Neural cell (in vitro differentiated cells): Measurements from ENCODE around the gene FTCD. TPM values are rescaled to one million over a fixed set of nuclear protein-coding genes. Genes with fewer than 3 reads are reported as not detected.

Experiments used
- H2AFZ ChIP-seq: fragments of 200-600, 300-800 bp; sonication (generic), shearing (Covaris generic); 2 replicates; pipeline ENCODE4 v1.6.0; 2014; ENCODE audit warnings: low read depth, mild to moderate bottlenecking, antibody characterized with exemption, low read length, moderate library complexity
- H3F3A ChIP-seq: fragments of 200-600 bp; shearing (Covaris generic); 2 replicates; pipeline ENCODE4 v1.6.1; 2016; ENCODE audit warnings: mild to moderate bottlenecking, moderate library complexity, mixed read lengths, antibody characterized with exemption, low read length; ENCODE audit not compliant: insufficient read depth, poor library complexity, severe bottlenecking
- H3K27ac ChIP-seq: fragments of 200-600, 300-800 bp; sonication (generic), shearing (Covaris generic); 2 replicates; pipeline ENCODE4 v1.5.1; 2014; ENCODE audit warnings: mild to moderate bottlenecking, low read length, moderate library complexity
- H3K27me3 ChIP-seq: fragments of 300-800, 200-600 bp; sonication (generic), shearing (Covaris generic); 2 replicates; pipeline ENCODE4 v1.6.0; 2014; ENCODE audit warnings: mild to moderate bottlenecking, low read depth, low read length, moderate library complexity; ENCODE audit not compliant: insufficient read depth
- H3K36me3 ChIP-seq: fragments of 300-800, 200-600 bp; sonication (generic), shearing (Covaris generic); 2 replicates; pipeline ENCODE4 v1.5.1; 2014; ENCODE audit warnings: mild to moderate bottlenecking, antibody characterized with exemption, low read length, moderate library complexity; ENCODE audit not compliant: insufficient read depth
- H3K4me2 ChIP-seq: fragments of 300-800, 200-600 bp; sonication (generic), shearing (Covaris generic); 2 replicates; pipeline ENCODE4 v1.6.0; 2014; ENCODE audit warnings: mild to moderate bottlenecking, low read length
- H3K4me3 ChIP-seq: fragments of 300-800, 200-600 bp; sonication (generic), shearing (Covaris generic); 2 replicates; pipeline ENCODE4 v1.5.1; 2014; ENCODE audit warnings: mild to moderate bottlenecking, low read length, moderate library complexity
- H3K79me2 ChIP-seq: fragments of 200-600 bp; shearing (Covaris generic); replicated peaks from 2 replicates; pipeline ENCODE4 v1.6.0; 2014; ENCODE audit warnings: mild to moderate bottlenecking, low read length, moderate library complexity; ENCODE audit not compliant: insufficient read depth
- H3K9ac ChIP-seq: fragments of 300-800, 200-600 bp; sonication (generic), shearing (Covaris generic); 2 replicates; pipeline ENCODE4 v1.6.1; 2016; ENCODE audit warnings: mild to moderate bottlenecking, low read length, mixed read lengths
- H3K9me2 ChIP-seq: fragments of 200-600 bp; shearing (Covaris generic); 2 replicates; pipeline ENCODE4 v1.6.1; 2016; ENCODE audit warnings: mild to moderate bottlenecking, low read length, mixed read lengths; ENCODE audit not compliant: insufficient read depth
- H3K9me3 ChIP-seq: fragments of 200-600, 300-800 bp; sonication (generic), shearing (Covaris generic); 2 replicates; pipeline ENCODE4 v1.6.1; 2016; ENCODE audit warnings: mild to moderate bottlenecking, mixed run types, low read length, moderate library complexity, mixed read lengths
- H4K20me1 ChIP-seq: fragments of 200-600 bp; shearing (Covaris generic); 2 replicates; pipeline ENCODE4 v1.6.1; 2016; ENCODE audit warnings: mild to moderate bottlenecking, mixed run types; ENCODE audit not compliant: insufficient read depth
- EP300 ChIP-seq: fragments of 450-650 bp; conservative IDR thresholded peaks from 2 replicates; pipeline ENCODE4 v1.6.1; 2014; ENCODE audit warnings: antibody characterized with exemption, mild to moderate bottlenecking, moderate library complexity; ENCODE audit not compliant: poor library complexity, severe bottlenecking
- EZH2 ChIP-seq: fragments of 200-600, 300-800 bp; shearing (Covaris generic), sonication (generic); IDR thresholded peaks from 2 replicates; pipeline ENCODE4 v1.6.1; 2014; ENCODE audit warnings: antibody characterized with exemption, low read length, borderline replicate concordance, mild to moderate bottlenecking; ENCODE audit not compliant: insufficient read depth, poor library complexity, severe bottlenecking
- MXI1 ChIP-seq: fragments of 450-650 bp; conservative IDR thresholded peaks from 2 replicates; pipeline ENCODE4 v1.6.1; 2014; ENCODE audit warnings: antibody characterized with exemption, mild to moderate bottlenecking; ENCODE audit not compliant: poor library complexity, severe bottlenecking
- POLR2AphosphoS5 ChIP-seq: IDR thresholded peaks from 2 replicates; pipeline ENCODE4 v1.6.1; 2012
- RAD21 ChIP-seq: fragments of 450-650 bp; conservative IDR thresholded peaks from 2 replicates; pipeline ENCODE4 v1.6.1; 2014; ENCODE audit warnings: antibody characterized with exemption, mild to moderate bottlenecking, moderate library complexity
- SMC3 ChIP-seq: fragments of 450-650 bp; conservative IDR thresholded peaks from 2 replicates; pipeline ENCODE4 v1.6.1; 2014; ENCODE audit warnings: antibody characterized with exemption, mild to moderate bottlenecking, moderate library complexity; ENCODE audit not compliant: poor library complexity
- TAF1 ChIP-seq: IDR thresholded peaks from 2 replicates; pipeline ENCODE4 v1.6.1; 2012; ENCODE audit warnings: low read depth
- polyA plus RNA-seq: library from polyadenylated mRNA; depleted of rRNA; stranded (reverse); fragments of >200 nt; gene quantifications from 2 replicates; pipeline ENCODE4 v1.2.3, GENCODE V29; 2014
- TF ChIP-seq, protein P1 (sequence below): fragments of 450-650 bp; IDR thresholded peaks from 2 replicates; pipeline ENCODE4 v1.5.1; 2014; ENCODE audit warnings: antibody characterized with exemption, mild to moderate bottlenecking, moderate library complexity; ENCODE audit not compliant: poor library complexity, severe bottlenecking
- TF ChIP-seq, protein P2 (sequence below): IDR thresholded peaks from 2 replicates; pipeline ENCODE4 v1.6.1; 2012; ENCODE audit warnings: borderline replicate concordance

FTCD gene
- polyA plus RNA-seq, 1 donor from 2014 or later, result 2.0 TPM

GRCh38 chr21:46097336-46098293 lies 57.8 kb downstream of the FTCD start, which contains the start of gene COL6A2:
TSS of gene COL6A2 (plus strand) at chr21:46098112.
- Histone ChIP-seq H3K27me3 (peaks cover 37% of the 10 kb centered on the region), H2AFZ (no peak within 1 kb of the TSS), H3K4me2 (no peak within 1 kb of the TSS), H3K9me3 (peaks cover 8% of the 10 kb centered on the region), H3K4me3 (peak within 1 kb of the TSS; percentile 37), H3F3A (no peaks in the 10 kb centered on the region), H3K9me2 (no peaks in the 10 kb centered on the region), H3K79me2 (no peaks in the 10 kb centered on the region), H4K20me1 (no peaks in the 10 kb centered on the region), H3K27ac (no peak within 1 kb of the TSS), H3K36me3 (no peaks in the 10 kb centered on the region), H3K9ac (no peak within 1 kb of the TSS)
- TF ChIP-seq TAF1 (no peak), RAD21 (no peak), POLR2AphosphoS5 (no peak), EP300 (no peak), SMC3 (no peak), MXI1 (no peak), EZH2 (no peak)
- TF ChIP-seq, protein P1, sequence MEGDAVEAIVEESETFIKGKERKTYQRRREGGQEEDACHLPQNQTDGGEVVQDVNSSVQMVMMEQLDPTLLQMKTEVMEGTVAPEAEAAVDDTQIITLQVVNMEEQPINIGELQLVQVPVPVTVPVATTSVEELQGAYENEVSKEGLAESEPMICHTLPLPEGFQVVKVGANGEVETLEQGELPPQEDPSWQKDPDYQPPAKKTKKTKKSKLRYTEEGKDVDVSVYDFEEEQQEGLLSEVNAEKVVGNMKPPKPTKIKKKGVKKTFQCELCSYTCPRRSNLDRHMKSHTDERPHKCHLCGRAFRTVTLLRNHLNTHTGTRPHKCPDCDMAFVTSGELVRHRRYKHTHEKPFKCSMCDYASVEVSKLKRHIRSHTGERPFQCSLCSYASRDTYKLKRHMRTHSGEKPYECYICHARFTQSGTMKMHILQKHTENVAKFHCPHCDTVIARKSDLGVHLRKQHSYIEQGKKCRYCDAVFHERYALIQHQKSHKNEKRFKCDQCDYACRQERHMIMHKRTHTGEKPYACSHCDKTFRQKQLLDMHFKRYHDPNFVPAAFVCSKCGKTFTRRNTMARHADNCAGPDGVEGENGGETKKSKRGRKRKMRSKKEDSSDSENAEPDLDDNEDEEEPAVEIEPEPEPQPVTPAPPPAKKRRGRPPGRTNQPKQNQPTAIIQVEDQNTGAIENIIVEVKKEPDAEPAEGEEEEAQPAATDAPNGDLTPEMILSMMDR, result no peak
- TF ChIP-seq, protein P2, sequence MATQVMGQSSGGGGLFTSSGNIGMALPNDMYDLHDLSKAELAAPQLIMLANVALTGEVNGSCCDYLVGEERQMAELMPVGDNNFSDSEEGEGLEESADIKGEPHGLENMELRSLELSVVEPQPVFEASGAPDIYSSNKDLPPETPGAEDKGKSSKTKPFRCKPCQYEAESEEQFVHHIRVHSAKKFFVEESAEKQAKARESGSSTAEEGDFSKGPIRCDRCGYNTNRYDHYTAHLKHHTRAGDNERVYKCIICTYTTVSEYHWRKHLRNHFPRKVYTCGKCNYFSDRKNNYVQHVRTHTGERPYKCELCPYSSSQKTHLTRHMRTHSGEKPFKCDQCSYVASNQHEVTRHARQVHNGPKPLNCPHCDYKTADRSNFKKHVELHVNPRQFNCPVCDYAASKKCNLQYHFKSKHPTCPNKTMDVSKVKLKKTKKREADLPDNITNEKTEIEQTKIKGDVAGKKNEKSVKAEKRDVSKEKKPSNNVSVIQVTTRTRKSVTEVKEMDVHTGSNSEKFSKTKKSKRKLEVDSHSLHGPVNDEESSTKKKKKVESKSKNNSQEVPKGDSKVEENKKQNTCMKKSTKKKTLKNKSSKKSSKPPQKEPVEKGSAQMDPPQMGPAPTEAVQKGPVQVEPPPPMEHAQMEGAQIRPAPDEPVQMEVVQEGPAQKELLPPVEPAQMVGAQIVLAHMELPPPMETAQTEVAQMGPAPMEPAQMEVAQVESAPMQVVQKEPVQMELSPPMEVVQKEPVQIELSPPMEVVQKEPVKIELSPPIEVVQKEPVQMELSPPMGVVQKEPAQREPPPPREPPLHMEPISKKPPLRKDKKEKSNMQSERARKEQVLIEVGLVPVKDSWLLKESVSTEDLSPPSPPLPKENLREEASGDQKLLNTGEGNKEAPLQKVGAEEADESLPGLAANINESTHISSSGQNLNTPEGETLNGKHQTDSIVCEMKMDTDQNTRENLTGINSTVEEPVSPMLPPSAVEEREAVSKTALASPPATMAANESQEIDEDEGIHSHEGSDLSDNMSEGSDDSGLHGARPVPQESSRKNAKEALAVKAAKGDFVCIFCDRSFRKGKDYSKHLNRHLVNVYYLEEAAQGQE, result no peak

- H3K27me3 ChIP-seq, result peaks cover 37% of the 10 kb centered on the region
- H3F3A ChIP-seq, result no peaks in the 10 kb centered on the region
- no peak overlapping the region for H2AFZ ChIP-seq
- TF ChIP-seq RAD21, result no peak
- no peak for TF ChIP-seq POLR2AphosphoS5
- no peak for TF ChIP-seq TAF1
- TF ChIP-seq, protein P1, result no peak
- TF ChIP-seq EZH2, result no peak
- no peak for TF ChIP-seq MXI1
- TF ChIP-seq EP300, result no peak
- TF ChIP-seq SMC3, result no peak
- TF ChIP-seq, protein P2, result no peak
- H3K9ac ChIP-seq, result no peak overlapping the region
- no peaks in the 10 kb centered on the region for H3K9me2 ChIP-seq
- no peak overlapping the region for H3K4me3 ChIP-seq
- H3K4me2 ChIP-seq, result no peak overlapping the region
- H3K36me3 ChIP-seq, result no peaks in the 10 kb centered on the region
- H4K20me1 ChIP-seq, result no peaks in the 10 kb centered on the region
- no peak overlapping the region for H3K27ac ChIP-seq
- H3K79me2 ChIP-seq, result no peaks in the 10 kb centered on the region
- peaks cover 8% of the 10 kb centered on the region for H3K9me3 ChIP-seq
Measured at GRCh38 chr21:46096596-46097335, 58.6 kb downstream of the FTCD start.
